HG03565 (cell line): ENCODE measurements around the gene LCAT.
A peak's percentile ranks its signal among the peaks of the same experiment; 100 is the strongest.
"Not testable (repeated sequence)": the region's sequence is repeated elsewhere in the genome, so short reads cannot be mapped to it uniquely, and the experiment has no call there.

Experiments
- ATAC-seq: cut with Tn5 transposase; IDR thresholded peaks from one replicate; pipeline ENCODE4 v1.9.1; 2021; ENCODE audit warnings: mild to moderate bottlenecking, moderate library complexity; ENCODE audit not compliant: unreplicated experiment

Gene LCAT

DNA sequence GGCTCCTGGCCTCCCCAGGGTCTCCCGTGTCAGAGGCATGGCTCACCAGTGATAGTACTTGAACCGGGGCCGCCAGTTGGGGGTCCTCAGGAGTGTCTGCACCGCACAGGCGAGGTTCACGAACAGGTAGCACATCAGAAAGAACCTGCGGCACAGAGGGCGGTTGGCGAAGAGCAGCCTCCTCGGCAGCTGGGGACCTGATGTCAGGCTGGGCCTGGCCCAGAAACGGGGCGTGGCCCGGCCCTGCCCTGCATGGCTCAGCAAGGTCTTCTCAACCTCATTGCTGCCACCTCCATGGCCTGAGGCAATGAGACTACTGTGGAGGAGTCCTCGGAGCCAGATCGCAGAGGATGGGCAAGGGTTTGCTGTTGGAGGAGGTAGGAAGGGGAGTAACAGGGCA, 4.1 kb upstream of the LCAT start:
- ATAC-seq, result no peak

GRCh38 chr16:67946966-67947558, 3.1 kb upstream of the LCAT start:
- ATAC-seq, result no peak

DNA sequence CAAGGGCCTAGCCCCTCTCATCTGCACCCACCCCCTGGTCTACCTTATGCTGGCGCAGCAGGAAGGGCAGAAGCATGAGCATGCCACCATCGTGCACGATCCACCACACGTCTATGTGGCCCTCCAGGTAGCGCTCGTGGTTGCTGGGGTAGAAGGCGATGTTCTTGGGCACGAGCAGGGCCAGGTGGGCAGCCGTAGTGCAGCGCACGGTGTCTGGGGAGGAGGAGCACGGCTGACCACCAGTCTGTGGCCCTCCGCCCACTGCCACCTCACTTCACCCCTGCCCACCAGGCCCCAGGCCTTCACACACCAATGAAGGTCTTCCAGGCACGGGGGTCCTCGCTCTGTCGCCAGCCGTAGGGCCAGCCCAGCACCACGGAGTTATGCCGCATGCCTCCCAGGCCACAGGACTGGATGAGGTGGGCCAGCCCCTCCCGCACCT, 2.2 kb upstream of the LCAT start:
- no peak for ATAC-seq

DNA sequence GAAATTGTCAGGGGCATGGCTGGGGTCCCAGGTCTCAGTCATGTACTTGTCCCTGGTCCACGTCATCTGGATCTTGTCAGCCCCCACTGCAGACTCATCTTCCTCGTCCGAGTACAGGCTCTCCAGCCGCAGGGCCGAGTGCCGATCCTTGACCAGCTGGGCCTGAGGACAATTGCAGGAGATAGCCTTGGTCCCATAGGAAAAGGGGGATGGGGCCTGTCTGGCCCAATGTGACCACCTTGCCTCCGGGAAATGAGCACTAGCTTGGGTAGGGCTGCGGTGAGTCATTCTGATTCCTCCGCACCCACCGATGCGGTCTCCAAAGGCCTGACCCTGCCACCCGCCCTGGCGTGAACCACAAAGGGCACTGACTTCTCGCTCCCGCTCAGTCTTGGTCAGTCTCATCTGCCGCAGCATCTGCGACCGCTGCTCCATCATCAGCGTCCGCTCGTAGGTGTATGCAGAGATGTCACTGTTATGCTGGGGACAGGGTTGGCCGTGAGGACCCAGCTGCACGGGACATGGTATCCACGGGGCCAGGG, 1.5 kb upstream of the LCAT start:
- no peak for ATAC-seq

DNA sequence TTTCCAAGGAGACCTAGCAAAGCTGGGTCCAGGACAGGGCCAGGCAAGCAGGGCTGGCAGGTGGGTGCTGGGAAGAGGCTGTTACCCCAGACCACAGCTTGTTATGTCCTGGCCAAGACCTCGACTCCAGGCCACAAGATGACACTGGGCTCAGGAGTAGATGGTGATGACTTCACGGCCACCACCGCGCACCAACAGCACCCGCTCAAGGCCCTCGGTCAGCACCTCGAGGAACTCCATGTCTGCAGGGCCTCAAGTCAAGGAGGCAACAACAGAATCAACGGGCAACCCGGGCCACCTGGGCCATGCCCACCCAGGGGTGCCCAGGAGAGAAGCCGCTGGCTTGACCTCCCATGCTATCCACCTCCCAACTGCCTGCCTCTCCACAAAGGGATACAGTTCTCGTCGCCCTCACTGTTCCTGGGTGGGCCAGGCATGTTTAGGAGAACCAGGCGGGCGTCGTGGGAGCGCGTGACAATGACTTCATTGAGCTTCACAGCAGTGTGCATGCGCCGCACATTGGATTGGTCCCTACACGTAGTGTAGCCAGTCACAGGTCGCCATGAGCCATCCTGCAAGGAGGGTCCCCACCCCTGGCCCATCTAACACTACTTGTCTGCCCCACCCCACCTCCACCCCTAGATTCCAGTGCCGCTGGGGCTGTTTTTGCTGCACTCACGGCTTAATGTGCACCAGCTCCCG, 921 bp upstream of the LCAT start:
- ATAC-seq, result no peak

DNA sequence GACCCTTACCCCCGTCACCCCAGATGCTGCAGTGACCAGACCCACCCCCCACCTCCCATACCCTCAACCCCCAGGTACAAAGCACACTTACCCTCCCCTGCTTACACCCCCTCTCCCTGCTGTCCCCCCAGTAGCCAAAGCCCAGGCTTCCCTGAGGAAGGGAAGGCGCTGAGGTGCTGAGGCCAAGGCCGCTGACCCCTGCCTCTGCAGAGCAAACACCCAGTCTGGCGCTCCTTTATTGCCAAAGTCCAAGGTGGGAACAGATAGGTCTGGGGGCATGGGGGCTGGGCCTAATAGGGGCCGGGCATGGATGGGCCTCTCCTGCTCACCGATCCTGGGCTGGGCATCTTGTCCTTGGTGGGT, 683 bp downstream of the LCAT start:
- ATAC-seq, result no peak

- no peak for ATAC-seq
These were observed 1.2 kb downstream of the LCAT start for GRCh38 chr16:67942510-67943255.

GRCh38 chr16:67942200-67942509, 1.8 kb downstream of the LCAT start:
- ATAC-seq, result no peak

GRCh38 chr16:67941469-67942199, 2.3 kb downstream of the LCAT start:
- no peak for ATAC-seq

DNA sequence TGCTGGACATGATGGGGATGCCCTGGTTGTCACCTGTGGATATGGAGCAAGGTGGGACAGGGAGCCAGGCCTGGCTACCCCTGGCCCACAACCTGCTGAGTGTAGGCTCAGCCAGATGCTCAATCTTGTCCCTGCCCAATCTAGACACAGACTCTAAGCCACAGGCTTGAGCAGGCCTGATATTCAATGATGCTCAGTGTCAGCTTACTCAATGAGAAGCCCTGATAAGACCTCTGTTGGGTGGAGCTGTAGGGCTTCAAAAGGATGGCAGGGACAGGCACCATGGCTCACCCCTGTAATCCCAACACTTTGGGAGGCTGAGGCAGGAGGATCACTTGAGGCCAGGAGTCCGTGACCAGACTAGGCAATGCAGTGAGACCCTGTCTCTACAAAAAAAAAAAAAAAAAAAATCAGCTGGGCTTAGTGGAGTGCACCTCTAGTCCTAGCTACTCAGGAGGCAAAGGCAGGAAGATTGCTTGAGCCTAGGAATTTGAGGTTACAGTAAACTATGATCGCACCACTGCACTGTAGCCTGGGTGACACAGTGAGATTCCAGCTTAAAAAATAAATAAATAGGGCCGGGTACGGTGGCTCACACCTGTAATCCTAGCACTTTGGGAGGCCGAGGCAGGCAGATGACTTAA, 3.4 kb downstream of the LCAT start:
- no peak for ATAC-seq

- no peak for ATAC-seq
These were observed 4.1 kb downstream of the LCAT start for GRCh38 chr16:67939507-67940445.

DNA sequence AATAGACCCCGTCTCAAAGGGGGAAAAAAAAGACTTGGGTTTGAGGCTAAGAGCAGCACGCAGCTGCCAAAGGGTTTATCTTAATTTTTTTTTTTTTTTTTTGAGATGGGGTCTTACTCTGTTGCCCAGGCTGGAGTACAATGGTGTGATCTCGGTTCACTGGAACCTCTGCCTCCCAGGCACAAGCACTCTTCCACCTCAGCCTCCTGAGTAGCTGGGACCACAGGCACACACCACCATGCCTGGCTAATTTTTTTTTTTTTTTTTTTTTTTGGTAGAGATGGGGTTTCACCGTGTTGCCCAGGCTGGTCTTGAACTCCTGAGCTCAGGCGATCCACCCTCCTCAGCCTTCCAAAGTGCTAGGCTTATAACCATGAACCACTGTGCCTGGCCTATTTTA, 6.2 kb downstream of the LCAT start:
- ATAC-seq, result not testable (repeated sequence)

GRCh38 chr16:67936880-67937605, 6.9 kb downstream of the LCAT start:
- peak; percentile 47 for ATAC-seq

DNA sequence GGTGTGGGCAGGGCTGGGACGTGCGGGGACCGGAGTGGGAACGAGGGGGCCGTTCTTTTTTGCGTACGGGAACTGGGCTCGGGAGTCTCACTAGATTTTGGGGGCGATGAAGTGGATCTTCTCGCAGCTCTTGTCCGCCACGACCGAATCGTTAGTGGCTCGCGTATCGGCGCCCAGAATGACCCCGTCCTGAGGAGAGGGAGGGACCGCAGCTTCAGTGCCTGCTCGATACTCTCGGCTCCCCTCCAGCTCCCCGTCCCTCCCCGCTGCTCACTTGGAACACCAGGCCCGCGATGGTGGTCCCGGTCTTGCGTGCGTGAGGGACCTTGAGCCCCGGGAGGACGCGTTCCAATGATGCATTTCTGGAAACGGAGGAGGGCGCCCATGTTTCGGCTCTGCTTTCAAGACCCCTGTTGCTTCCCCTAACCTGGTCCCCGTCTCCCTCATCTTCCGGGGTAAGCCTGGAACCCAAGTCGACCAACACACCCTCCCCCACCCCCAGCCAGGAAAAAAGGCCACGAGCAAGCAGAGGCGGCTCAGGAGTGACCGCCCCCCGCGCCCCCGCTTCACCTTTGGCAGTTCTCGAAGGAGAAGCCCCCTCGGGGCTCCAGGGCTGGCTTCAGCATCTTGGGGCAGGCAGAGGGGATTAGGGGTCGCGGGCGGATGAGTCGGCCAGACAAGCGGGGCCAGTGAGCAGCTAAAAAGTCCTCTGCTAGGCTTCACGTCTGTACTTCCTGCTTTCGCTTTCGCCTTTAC, 7.6 kb downstream of the LCAT start, which contains the start of gene PSMB10:
Gene PSMB10 (minus strand): TSS at position 727 of the 756 bp plus-strand sequence. CDS start 101 bp downstream, at position 626.
- no peak for ATAC-seq

- ATAC-seq, result peak; percentile 80
These were observed 8.4 kb downstream of the LCAT start for GRCh38 chr16:67935402-67936123.

DNA sequence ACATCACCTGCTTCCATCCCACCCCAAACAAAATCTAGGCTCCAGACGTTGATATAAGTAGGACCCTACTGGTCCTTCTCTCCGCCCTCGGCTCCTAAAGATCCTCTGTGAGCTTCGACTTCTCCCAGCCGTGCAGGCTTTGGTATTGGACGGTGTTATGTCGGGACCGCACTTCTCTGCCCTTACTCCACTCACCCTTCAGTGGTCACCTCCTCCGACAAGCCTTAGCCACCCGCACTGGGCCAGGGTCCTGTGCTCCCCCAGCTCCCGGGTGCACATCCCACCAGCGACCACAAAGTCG, 8.9 kb downstream of the LCAT start:
- ATAC-seq, result no peak

- ATAC-seq, result no peak
These were observed 9.4 kb downstream of the LCAT start for GRCh38 chr16:67934306-67935100.
